Measurements from ENCODE around the gene UTF1. TPM values are rescaled to one million over a fixed set of nuclear protein-coding genes. Genes with fewer than 3 reads are reported as not detected.

Gene UTF1
- total RNA-seq, 1 donor from 2014 or later, result not detected

- intact Hi-C loops (cut with micrococcal nuclease), result no loop called here
These were observed 33.6 kb upstream of the UTF1 start for GRCh38 chr10:133196221-133196915.

- intact Hi-C loops (cut with micrococcal nuclease), result no loop called here
These were observed 32.9 kb upstream of the UTF1 start for GRCh38 chr10:133196936-133197758.

GRCh38 chr10:133197786-133198185 is 32.2 kb upstream of the UTF1 start:
- intact Hi-C loops (cut with micrococcal nuclease), result no loop called here

- intact Hi-C loops (cut with micrococcal nuclease), result no loop called here
These were observed 31.8 kb upstream of the UTF1 start for GRCh38 chr10:133198206-133198605.

- intact Hi-C loops (cut with micrococcal nuclease), result no loop called here
These were observed 31.2 kb upstream of the UTF1 start for GRCh38 chr10:133198621-133199487.

- intact Hi-C loops (cut with micrococcal nuclease), result no loop called here
These were observed 30.5 kb upstream of the UTF1 start for GRCh38 chr10:133199488-133199885.

GRCh38 chr10:133199992-133200611 is 29.9 kb upstream of the UTF1 start:
- intact Hi-C loops (cut with micrococcal nuclease), result no loop called here

- intact Hi-C loops (cut with micrococcal nuclease), result no loop called here
These were observed 29.4 kb upstream of the UTF1 start for GRCh38 chr10:133200621-133201031.

GRCh38 chr10:133201151-133201947 is 28.7 kb upstream of the UTF1 start:
- intact Hi-C loops (cut with micrococcal nuclease), result no loop called here

GRCh38 chr10:133201948-133202725 is 27.9 kb upstream of the UTF1 start:
- intact Hi-C loops (cut with micrococcal nuclease), result no loop called here

GRCh38 chr10:133202778-133203651 is 27.0 kb upstream of the UTF1 start:
- intact Hi-C loops (cut with micrococcal nuclease), result no loop called here

- intact Hi-C loops (cut with micrococcal nuclease), result no loop called here
These were observed 26.3 kb upstream of the UTF1 start for GRCh38 chr10:133203652-133204195.

GRCh38 chr10:133204226-133205015 is 25.6 kb upstream of the UTF1 start:
- intact Hi-C loops (cut with micrococcal nuclease), result no loop called here

- intact Hi-C loops (cut with micrococcal nuclease), result no loop called here
These were observed 24.9 kb upstream of the UTF1 start for GRCh38 chr10:133205146-133205545.

GRCh38 chr10:133206356-133207040 is 23.5 kb upstream of the UTF1 start:
- intact Hi-C loops (cut with micrococcal nuclease), result no loop called here

- intact Hi-C loops (cut with micrococcal nuclease), result no loop called here
These were observed 22.9 kb upstream of the UTF1 start for GRCh38 chr10:133207041-133207600.

GRCh38 chr10:133207627-133208026 is 22.4 kb upstream of the UTF1 start:
- intact Hi-C loops (cut with micrococcal nuclease), result no loop called here

All from T-helper 1 cell treated with Interleukin-12 subunit alpha and Interleukin-12 subunit beta and Interleukin-4 antibody, amounts not matched to agents 30 ng/mL and 1 ng/mL, for 36 hours (primary cell).